ENCODE results near the gene PEX11G.

GRCh38 chr19:7520131-7521051 is 31.6 kb upstream of the PEX11G start:
- TF ChIP-seq CTCF (IDR thresholded peaks at IDR 0.05; ENCODE audit: insufficient read depth, low read length, poor library complexity, severe bottlenecking) (no peak), EZH2phosphoT487 (conservative IDR thresholded peaks at IDR 0.05; ENCODE audit: low read length) (no peak)

Data from SU-DHL-6 (cell line).